AG10803 (cell line): ENCODE results near the gene NFKBIZ.

ENCODE experiments used
- DNase-seq: peaks from one replicate; pipeline ENCODE4 v3.0.0; 2010; ENCODE audit warnings: low read depth
- H3K4me3 ChIP-seq: 2 replicates; pipeline ENCODE4 v1.5.1; 2011; ENCODE audit warnings: mild to moderate bottlenecking, low read length, control low read depth
- TF ChIP-seq, protein P1 (sequence below): conservative IDR thresholded peaks from 2 replicates; pipeline ENCODE4 v1.5.1; 2011; ENCODE audit warnings: mild to moderate bottlenecking, low read length, control low read depth, inconsistent platforms

Gene NFKBIZ, protein sequence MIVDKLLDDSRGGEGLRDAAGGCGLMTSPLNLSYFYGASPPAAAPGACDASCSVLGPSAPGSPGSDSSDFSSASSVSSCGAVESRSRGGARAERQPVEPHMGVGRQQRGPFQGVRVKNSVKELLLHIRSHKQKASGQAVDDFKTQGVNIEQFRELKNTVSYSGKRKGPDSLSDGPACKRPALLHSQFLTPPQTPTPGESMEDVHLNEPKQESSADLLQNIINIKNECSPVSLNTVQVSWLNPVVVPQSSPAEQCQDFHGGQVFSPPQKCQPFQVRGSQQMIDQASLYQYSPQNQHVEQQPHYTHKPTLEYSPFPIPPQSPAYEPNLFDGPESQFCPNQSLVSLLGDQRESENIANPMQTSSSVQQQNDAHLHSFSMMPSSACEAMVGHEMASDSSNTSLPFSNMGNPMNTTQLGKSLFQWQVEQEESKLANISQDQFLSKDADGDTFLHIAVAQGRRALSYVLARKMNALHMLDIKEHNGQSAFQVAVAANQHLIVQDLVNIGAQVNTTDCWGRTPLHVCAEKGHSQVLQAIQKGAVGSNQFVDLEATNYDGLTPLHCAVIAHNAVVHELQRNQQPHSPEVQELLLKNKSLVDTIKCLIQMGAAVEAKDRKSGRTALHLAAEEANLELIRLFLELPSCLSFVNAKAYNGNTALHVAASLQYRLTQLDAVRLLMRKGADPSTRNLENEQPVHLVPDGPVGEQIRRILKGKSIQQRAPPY

DNA sequence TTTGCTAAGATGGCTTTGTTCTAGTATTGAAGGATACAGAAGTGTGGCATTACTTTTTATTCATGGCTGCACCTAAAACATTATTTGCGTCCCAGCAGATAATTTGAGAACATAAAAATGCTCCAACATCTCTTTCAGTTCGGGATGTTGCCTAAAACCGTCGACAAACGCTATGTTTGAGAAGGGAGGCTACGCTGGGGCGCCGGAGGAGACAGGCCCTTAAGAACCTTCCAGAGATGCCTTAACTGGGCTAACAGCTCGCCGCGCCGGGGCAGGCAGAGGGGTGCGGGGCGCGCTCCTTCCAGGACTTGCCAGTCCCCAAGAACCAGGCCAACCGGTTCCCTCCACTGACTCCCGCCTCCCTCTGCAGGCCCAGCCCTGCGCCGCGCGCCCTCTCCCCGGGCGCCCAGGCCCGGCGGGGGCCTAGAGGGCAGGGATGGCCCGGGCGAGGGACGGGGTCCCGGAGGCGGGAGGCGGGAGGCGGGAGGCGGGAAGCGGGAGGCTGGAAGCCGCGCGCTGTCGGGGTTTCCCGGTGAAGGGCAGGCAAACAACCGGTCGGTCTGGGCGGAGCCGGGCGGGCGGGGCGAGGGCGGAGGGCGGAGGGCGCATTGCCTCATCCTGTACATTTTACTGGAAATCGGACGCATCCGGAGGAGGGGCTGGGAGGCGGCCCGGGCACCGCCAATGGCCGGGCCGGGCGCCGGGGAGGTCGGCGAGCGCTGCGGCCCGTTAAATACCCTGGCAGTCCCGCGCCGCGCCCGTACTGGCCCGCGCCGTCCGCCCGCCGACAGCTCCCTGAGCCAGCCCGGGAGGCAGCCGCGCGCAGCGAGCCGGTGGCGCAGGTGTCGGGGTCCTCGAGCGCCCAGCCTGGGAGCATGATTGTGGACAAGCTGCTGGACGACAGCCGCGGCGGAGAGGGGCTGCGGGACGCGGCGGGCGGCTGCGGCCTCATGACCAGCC, at the start of gene NFKBIZ:
NFKBIZ (plus strand) TSS at position 761 of the 960 bp plus-strand sequence; CDS start at position 876, 115 bp downstream.
- DNase-seq = peak; percentile 94
- peak within 1 kb of the TSS; percentile 74 for H3K4me3 ChIP-seq
- TF ChIP-seq, protein P1, sequence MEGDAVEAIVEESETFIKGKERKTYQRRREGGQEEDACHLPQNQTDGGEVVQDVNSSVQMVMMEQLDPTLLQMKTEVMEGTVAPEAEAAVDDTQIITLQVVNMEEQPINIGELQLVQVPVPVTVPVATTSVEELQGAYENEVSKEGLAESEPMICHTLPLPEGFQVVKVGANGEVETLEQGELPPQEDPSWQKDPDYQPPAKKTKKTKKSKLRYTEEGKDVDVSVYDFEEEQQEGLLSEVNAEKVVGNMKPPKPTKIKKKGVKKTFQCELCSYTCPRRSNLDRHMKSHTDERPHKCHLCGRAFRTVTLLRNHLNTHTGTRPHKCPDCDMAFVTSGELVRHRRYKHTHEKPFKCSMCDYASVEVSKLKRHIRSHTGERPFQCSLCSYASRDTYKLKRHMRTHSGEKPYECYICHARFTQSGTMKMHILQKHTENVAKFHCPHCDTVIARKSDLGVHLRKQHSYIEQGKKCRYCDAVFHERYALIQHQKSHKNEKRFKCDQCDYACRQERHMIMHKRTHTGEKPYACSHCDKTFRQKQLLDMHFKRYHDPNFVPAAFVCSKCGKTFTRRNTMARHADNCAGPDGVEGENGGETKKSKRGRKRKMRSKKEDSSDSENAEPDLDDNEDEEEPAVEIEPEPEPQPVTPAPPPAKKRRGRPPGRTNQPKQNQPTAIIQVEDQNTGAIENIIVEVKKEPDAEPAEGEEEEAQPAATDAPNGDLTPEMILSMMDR = no peak

DNA sequence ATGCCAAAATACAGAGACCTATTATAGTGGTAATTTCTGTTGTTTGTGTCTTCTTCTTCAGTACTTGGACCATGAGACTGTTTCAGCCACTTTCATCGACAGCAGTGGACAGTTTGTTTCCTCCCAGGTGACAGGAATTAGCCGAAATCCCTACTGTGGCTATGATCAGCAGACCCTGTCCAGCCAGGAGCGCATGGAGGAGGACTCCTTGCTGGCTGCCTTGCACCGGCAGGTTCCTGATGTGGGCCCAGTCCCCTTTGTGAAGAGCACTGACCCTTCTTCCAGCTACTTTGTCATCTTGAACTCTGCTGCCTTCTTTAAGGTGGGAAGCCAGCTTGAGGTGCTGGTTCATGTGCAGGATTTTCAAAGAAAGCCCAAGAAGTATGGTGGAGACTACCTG, 48.1 kb upstream of the NFKBIZ start:
- no peak for DNase-seq
- TF ChIP-seq, protein P1 = no peak
- H3K4me3 ChIP-seq = no peak overlapping the region

DNA sequence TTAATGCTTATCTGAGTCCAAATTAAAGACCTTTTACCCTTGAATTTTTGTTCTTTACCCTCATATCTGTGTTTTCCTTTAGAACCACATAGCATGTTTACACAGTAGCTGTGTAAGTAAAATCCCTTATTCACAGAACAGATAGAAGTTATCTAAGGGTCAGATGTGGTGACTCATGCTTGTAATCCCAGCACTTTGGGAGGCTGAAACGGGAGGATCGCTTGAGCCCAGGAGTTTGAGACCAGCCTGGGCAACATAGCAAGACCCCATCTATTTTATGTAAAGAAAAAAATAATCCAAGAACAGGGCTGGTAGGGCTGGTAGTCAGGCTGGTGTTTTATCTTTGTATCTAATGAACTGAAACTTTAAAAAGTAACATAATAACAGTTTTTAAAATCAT, 47.1 kb upstream of the NFKBIZ start:
- no peak overlapping the region for H3K4me3 ChIP-seq
- DNase-seq = no peak
- TF ChIP-seq, protein P1 = no peak

DNA sequence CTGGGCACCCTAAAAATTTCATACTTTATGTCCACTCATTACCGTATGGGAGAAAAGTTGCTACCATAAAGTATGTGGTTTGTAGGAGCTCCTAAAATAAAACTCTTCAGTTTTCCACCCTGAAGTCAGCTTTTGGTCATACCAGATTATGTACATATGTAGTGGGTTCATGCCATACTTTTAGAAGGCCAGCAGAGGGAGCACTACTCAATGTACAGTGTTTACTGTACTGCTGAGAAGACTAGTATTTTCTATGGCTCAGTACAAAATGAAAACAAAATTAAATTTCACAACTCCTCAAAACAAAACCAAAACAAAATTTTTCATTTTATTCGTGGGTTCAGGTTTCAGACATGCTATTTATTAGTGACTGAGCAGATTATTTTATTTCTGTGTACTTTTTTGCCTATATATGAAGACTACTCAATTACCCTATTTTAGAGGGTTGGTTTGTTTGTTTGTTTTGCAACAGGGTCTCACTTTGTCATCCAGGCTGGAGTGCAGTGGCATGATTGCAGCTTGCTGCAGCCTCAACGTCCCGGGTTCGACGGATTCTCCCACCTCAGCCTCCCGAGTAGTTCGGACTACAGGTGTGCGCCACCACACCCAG, 46.0 kb upstream of the NFKBIZ start:
- peak; percentile 78 for DNase-seq
- TF ChIP-seq, protein P1 = peak; percentile 94
- H3K4me3 ChIP-seq = no peak overlapping the region

DNA sequence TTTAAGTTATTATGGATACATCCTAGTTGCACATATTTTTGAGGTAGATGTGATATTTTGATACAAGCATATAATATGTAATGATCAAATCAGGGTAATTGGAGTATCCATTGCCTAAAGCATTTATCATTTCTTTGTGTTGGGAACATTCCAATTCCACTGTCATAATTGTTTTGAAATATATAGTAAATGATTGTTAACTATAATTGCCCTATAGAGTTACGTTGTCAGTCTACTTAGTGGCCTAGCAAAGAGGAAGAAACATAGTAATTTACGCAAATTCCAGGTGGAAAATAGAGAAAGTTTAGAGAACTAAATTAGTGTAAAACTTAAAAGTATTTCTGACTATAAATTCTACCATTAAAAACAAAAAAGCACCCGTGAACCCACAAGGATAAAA, 45.4 kb upstream of the NFKBIZ start:
- TF ChIP-seq, protein P1 = no peak
- DNase-seq = no peak
- no peak overlapping the region for H3K4me3 ChIP-seq

DNA sequence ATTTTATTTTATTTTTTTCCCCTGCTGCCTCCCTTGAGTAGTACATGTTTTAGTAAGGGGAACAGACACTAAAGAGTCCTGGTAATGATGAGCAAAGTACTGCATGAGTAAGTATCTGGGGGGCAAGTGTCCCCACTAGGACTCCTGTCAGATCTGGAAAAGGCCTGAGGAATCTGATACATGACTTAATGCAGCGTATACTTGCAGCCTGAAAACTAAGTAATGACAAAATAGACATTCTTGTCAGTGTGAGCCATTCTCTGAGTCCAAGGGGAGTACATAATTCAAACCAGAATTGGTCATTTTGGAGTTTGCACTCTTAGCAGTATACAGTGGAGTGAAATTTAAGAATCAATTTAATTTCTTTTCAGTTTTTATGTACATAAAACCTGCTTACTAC, 42.8 kb upstream of the NFKBIZ start:
- no peak overlapping the region for H3K4me3 ChIP-seq
- peak; percentile 11 for DNase-seq
- TF ChIP-seq, protein P1 = no peak
